ACC112 (cell line): Measurements from ENCODE around the gene SUPT16H.

Experiments used
- H2AFZ ChIP-seq: fragments of 200-600 bp; sonication (generic); one replicate; pipeline ENCODE4 v1.6.0; 2017; ENCODE audit warnings: antibody characterized with exemption, low read length; ENCODE audit not compliant: unreplicated experiment
- H3K27ac ChIP-seq: fragments of 200-600 bp; sonication (generic); 2 replicates; pipeline ENCODE4 v1.5.1; 2014; ENCODE audit warnings: low read depth, mild to moderate bottlenecking, antibody characterized with exemption, low read length, moderate library complexity
- H3K27me3 ChIP-seq: fragments of 200-600 bp; sonication (generic); 2 replicates; pipeline ENCODE4 v1.6.1; 2014; ENCODE audit warnings: mild to moderate bottlenecking, antibody characterized with exemption, low read length, moderate library complexity, mixed read lengths; ENCODE audit not compliant: insufficient read depth
- H3K36me3 ChIP-seq: fragments of 200-600 bp; sonication (generic); 2 replicates; pipeline ENCODE4 v1.6.1; 2016; ENCODE audit warnings: mild to moderate bottlenecking, antibody characterized with exemption, low read length, moderate library complexity, mixed read lengths; ENCODE audit not compliant: insufficient read depth
- H3K4me1 ChIP-seq: fragments of 200-600 bp; sonication (generic); one replicate; pipeline ENCODE4 v1.6.1; 2016; ENCODE audit warnings: low read length, mixed read lengths; ENCODE audit not compliant: insufficient read depth, unreplicated experiment, control insufficient read depth
- H3K4me3 ChIP-seq: fragments of 200-600 bp; sonication (generic); 2 replicates; pipeline ENCODE4 v1.5.1; 2014; ENCODE audit warnings: mild to moderate bottlenecking, low read depth, low read length
- H3K79me2 ChIP-seq: fragments of 200-600 bp; sonication (generic); one replicate; pipeline ENCODE4 v1.6.0; 2016; ENCODE audit warnings: low read length; ENCODE audit not compliant: control insufficient read depth, unreplicated experiment, insufficient read depth

SUPT16H gene

GRCh38 chr14:21383848-21384493 is at the start of gene SUPT16H:
Gene SUPT16H (minus strand): TSS chr14:21384019. CDS start chr14:21383927, 92 bp downstream.
- H3K79me2 ChIP-seq: peaks cover 48% of the 10 kb centered on the region
- H3K27me3 ChIP-seq: no peaks in the 10 kb centered on the region
- peaks cover 13% of the 10 kb centered on the region for H3K36me3 ChIP-seq
- peaks cover 22% of the 10 kb centered on the region for H3K4me1 ChIP-seq
- peak within 1 kb of the TSS; percentile 89 for H2AFZ ChIP-seq
- H3K27ac ChIP-seq: peak within 1 kb of the TSS; percentile 95
- H3K4me3 ChIP-seq: peak within 1 kb of the TSS; percentile 98

- Histone ChIP-seq H2AFZ (no peak overlapping the region), H3K79me2 (peaks cover 66% of the 10 kb centered on the region), H3K4me1 (peaks cover 2% of the 10 kb centered on the region), H3K27me3 (no peaks in the 10 kb centered on the region), H3K4me3 (no peak overlapping the region), H3K36me3 (peaks cover 42% of the 10 kb centered on the region), H3K27ac (no peak overlapping the region)
These were observed 47.3 kb upstream of the SUPT16H start for GRCh38 chr14:21431126-21431525.

- Histone ChIP-seq H3K27ac (no peak overlapping the region), H3K27me3 (no peaks in the 10 kb centered on the region), H3K4me1 (no peaks in the 10 kb centered on the region), H2AFZ (no peak overlapping the region), H3K36me3 (peaks cover 57% of the 10 kb centered on the region), H3K79me2 (peaks cover 44% of the 10 kb centered on the region), H3K4me3 (no peak overlapping the region)
These were observed 45.1 kb upstream of the SUPT16H start for GRCh38 chr14:21428930-21429329.

GRCh38 chr14:21426692-21427091 is 42.9 kb upstream of the SUPT16H start:
- no peak overlapping the region for H3K27ac ChIP-seq
- H3K27me3 ChIP-seq: no peaks in the 10 kb centered on the region
- H2AFZ ChIP-seq: no peak overlapping the region
- H3K36me3 ChIP-seq: peaks cover 65% of the 10 kb centered on the region
- no peak overlapping the region for H3K4me3 ChIP-seq
- peaks cover 24% of the 10 kb centered on the region for H3K79me2 ChIP-seq
- H3K4me1 ChIP-seq: no peaks in the 10 kb centered on the region

- Histone ChIP-seq H3K27me3 (no peaks in the 10 kb centered on the region), H2AFZ (no peak overlapping the region), H3K4me3 (no peak overlapping the region), H3K36me3 (peaks cover 30% of the 10 kb centered on the region), H3K4me1 (no peaks in the 10 kb centered on the region), H3K79me2 (no peaks in the 10 kb centered on the region), H3K27ac (no peak overlapping the region)
These were observed 35.7 kb upstream of the SUPT16H start for GRCh38 chr14:21419528-21419927.

- Histone ChIP-seq H3K27me3 (no peaks in the 10 kb centered on the region), H3K4me3 (no peak overlapping the region), H3K27ac (no peak overlapping the region), H3K79me2 (no peaks in the 10 kb centered on the region), H2AFZ (no peak overlapping the region), H3K4me1 (no peaks in the 10 kb centered on the region), H3K36me3 (peaks cover 42% of the 10 kb centered on the region)
These were observed 31.5 kb upstream of the SUPT16H start for GRCh38 chr14:21415329-21415728.

GRCh38 chr14:21414137-21414631 is 30.4 kb upstream of the SUPT16H start:
- no peaks in the 10 kb centered on the region for H3K27me3 ChIP-seq
- H3K36me3 ChIP-seq: peaks cover 53% of the 10 kb centered on the region
- H3K4me3 ChIP-seq: no peak overlapping the region
- no peaks in the 10 kb centered on the region for H3K79me2 ChIP-seq
- no peak overlapping the region for H3K27ac ChIP-seq
- peaks cover under 1% of the 10 kb centered on the region for H3K4me1 ChIP-seq
- no peak overlapping the region for H2AFZ ChIP-seq

GRCh38 chr14:21408147-21408546 is 24.3 kb upstream of the SUPT16H start:
- Histone ChIP-seq H2AFZ (no peak overlapping the region), H3K36me3 (peaks cover 80% of the 10 kb centered on the region), H3K4me3 (no peak overlapping the region), H3K4me1 (peaks cover 28% of the 10 kb centered on the region), H3K79me2 (peaks cover 4% of the 10 kb centered on the region), H3K27ac (peak overlapping the region; percentile 55), H3K27me3 (no peaks in the 10 kb centered on the region)

- no peak overlapping the region; the same call in 1 of the 2 replicates for H3K27ac ChIP-seq
- H3K36me3 ChIP-seq: peaks cover 86% of the 10 kb centered on the region
- H2AFZ ChIP-seq: no peak overlapping the region
- peaks cover 28% of the 10 kb centered on the region for H3K4me1 ChIP-seq
- H3K4me3 ChIP-seq: no peak overlapping the region
- peaks cover 4% of the 10 kb centered on the region for H3K79me2 ChIP-seq
- no peaks in the 10 kb centered on the region for H3K27me3 ChIP-seq
These were observed 22.4 kb upstream of the SUPT16H start for GRCh38 chr14:21406213-21406612.

GRCh38 chr14:21405097-21405496 is 21.3 kb upstream of the SUPT16H start:
- Histone ChIP-seq H3K36me3 (peaks cover 86% of the 10 kb centered on the region), H3K27ac (peak overlapping the region; percentile 56), H3K79me2 (peaks cover 4% of the 10 kb centered on the region), H2AFZ (no peak overlapping the region), H3K4me3 (no peak overlapping the region), H3K4me1 (peaks cover 28% of the 10 kb centered on the region), H3K27me3 (no peaks in the 10 kb centered on the region)

GRCh38 chr14:21399311-21399870 is 15.6 kb upstream of the SUPT16H start:
- peaks cover 78% of the 10 kb centered on the region for H3K36me3 ChIP-seq

More at GRCh38 chr14:21399311-21399870, 15.6 kb upstream of the SUPT16H start:
- H3K27ac ChIP-seq: no peak overlapping the region
- H3K4me1 ChIP-seq: no peaks in the 10 kb centered on the region
- no peak overlapping the region for H3K4me3 ChIP-seq
- H3K27me3 ChIP-seq: no peaks in the 10 kb centered on the region
- H3K79me2 ChIP-seq: no peaks in the 10 kb centered on the region
- no peak overlapping the region for H2AFZ ChIP-seq
